DOHH2 (cell line): Measurements from ENCODE around the gene HAPSTR1.
"Not testable (repeated sequence)": the region's sequence is repeated elsewhere in the genome, so short reads cannot be mapped to it uniquely, and the experiment has no call there.

Experiments used
- H3F3A ChIP-seq: fragments of 200-600 bp; sonication (generic), shearing (Covaris generic); 2 replicates; pipeline ENCODE4 v1.6.0; 2016; ENCODE audit warnings: antibody characterized with exemption, mild to moderate bottlenecking; ENCODE audit not compliant: control insufficient read depth, insufficient read depth
- H3K27ac ChIP-seq: fragments of 200-600 bp; sonication (generic); 2 replicates; pipeline ENCODE4 v1.5.1; 2014; ENCODE audit warnings: low read depth, mild to moderate bottlenecking, low read length, moderate library complexity
- H3K27me3 ChIP-seq: fragments of 200-600 bp; sonication (generic); 2 replicates; pipeline ENCODE4 v1.6.1; 2014; ENCODE audit warnings: mild to moderate bottlenecking, low read length, mixed read lengths; ENCODE audit not compliant: control insufficient read depth
- H3K36me3 ChIP-seq: fragments of 200-600 bp; sonication (generic); 2 replicates; pipeline ENCODE4 v1.6.1; 2014; ENCODE audit warnings: mild to moderate bottlenecking, low read length, moderate library complexity, mixed read lengths; ENCODE audit not compliant: control insufficient read depth
- H3K4me1 ChIP-seq: fragments of 200-600 bp; sonication (generic); 2 replicates; pipeline ENCODE4 v1.6.1; 2014; ENCODE audit warnings: mild to moderate bottlenecking, low read length, mixed read lengths; ENCODE audit not compliant: control insufficient read depth
- H3K4me2 ChIP-seq: fragments of 200-600 bp; sonication (generic); 2 replicates; pipeline ENCODE4 v1.6.0; 2014; ENCODE audit warnings: mild to moderate bottlenecking, low read length, moderate library complexity
- H3K4me3 ChIP-seq: fragments of 200-600 bp; sonication (generic); 2 replicates; pipeline ENCODE4 v1.5.1; 2014; ENCODE audit warnings: mild to moderate bottlenecking, low read length, mixed read lengths
- H3K79me2 ChIP-seq: fragments of 200-600 bp; sonication (generic); 2 replicates; pipeline ENCODE4 v1.6.1; 2014; ENCODE audit warnings: mild to moderate bottlenecking, low read length, mixed read lengths; ENCODE audit not compliant: control insufficient read depth
- H3K9me2 ChIP-seq: fragments of 200-600 bp; sonication (generic); replicated peaks from 2 replicates; pipeline ENCODE4 v1.6.1; 2014; ENCODE audit warnings: mild to moderate bottlenecking, low read length, mixed read lengths; ENCODE audit not compliant: control insufficient read depth
- H3K9me3 ChIP-seq: fragments of 200-600 bp; sonication (generic); 2 replicates; pipeline ENCODE4 v1.6.1; 2014; ENCODE audit warnings: antibody characterized with exemption, low read length, mixed read lengths; ENCODE audit not compliant: control insufficient read depth, insufficient read depth
- H4K20me1 ChIP-seq: fragments of 200-600 bp; sonication (generic); 2 replicates; pipeline ENCODE4 v1.6.0; 2014; ENCODE audit warnings: low read depth, mild to moderate bottlenecking, antibody characterized with exemption, low read length, moderate library complexity; ENCODE audit not compliant: control insufficient read depth, insufficient read depth
- EZH2phosphoT487 ChIP-seq: fragments of 200-600 bp; sonication (generic); IDR thresholded peaks from 2 replicates; pipeline ENCODE4 v1.6.1; 2017; ENCODE audit warnings: borderline replicate concordance, mild to moderate bottlenecking, antibody characterized with exemption, low read length, moderate library complexity, mixed read lengths
- TF ChIP-seq, protein P1 (sequence below): fragments of 200-600 bp; sonication (generic); IDR thresholded peaks from one replicate; pipeline ENCODE4 v1.5.1; 2014; ENCODE audit warnings: antibody characterized with exemption, mild to moderate bottlenecking, low read depth, low read length; ENCODE audit not compliant: poor library complexity, severe bottlenecking

HAPSTR1 gene

GRCh38 chr16:9072806-9073341 lies 18.6 kb upstream of the HAPSTR1 start:
- no peaks in the 10 kb centered on the region for H3K36me3 ChIP-seq
- no peak overlapping the region for H3K27ac ChIP-seq
- peaks cover 24% of the 10 kb centered on the region for H3K4me1 ChIP-seq
- peaks cover 5% of the 10 kb centered on the region; the same call in 1 of the 2 replicates for H3F3A ChIP-seq
- no peaks in the 10 kb centered on the region for H4K20me1 ChIP-seq
- H3K9me3 ChIP-seq, result no peaks in the 10 kb centered on the region
- no peaks in the 10 kb centered on the region for H3K79me2 ChIP-seq
- H3K4me3 ChIP-seq, result no peak overlapping the region
- H3K27me3 ChIP-seq, result no peaks in the 10 kb centered on the region
- H3K9me2 ChIP-seq, result no peaks in the 10 kb centered on the region
- TF ChIP-seq, protein P1, sequence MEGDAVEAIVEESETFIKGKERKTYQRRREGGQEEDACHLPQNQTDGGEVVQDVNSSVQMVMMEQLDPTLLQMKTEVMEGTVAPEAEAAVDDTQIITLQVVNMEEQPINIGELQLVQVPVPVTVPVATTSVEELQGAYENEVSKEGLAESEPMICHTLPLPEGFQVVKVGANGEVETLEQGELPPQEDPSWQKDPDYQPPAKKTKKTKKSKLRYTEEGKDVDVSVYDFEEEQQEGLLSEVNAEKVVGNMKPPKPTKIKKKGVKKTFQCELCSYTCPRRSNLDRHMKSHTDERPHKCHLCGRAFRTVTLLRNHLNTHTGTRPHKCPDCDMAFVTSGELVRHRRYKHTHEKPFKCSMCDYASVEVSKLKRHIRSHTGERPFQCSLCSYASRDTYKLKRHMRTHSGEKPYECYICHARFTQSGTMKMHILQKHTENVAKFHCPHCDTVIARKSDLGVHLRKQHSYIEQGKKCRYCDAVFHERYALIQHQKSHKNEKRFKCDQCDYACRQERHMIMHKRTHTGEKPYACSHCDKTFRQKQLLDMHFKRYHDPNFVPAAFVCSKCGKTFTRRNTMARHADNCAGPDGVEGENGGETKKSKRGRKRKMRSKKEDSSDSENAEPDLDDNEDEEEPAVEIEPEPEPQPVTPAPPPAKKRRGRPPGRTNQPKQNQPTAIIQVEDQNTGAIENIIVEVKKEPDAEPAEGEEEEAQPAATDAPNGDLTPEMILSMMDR, result no peak
- TF ChIP-seq EZH2phosphoT487, result no peak
- no peak overlapping the region for H3K4me2 ChIP-seq

- Histone ChIP-seq H3F3A (peaks cover 5% of the 10 kb centered on the region; the same call in 1 of the 2 replicates), H3K9me3 (no peaks in the 10 kb centered on the region), H3K27ac (no peak overlapping the region), H3K36me3 (no peaks in the 10 kb centered on the region), H3K4me1 (peaks cover 41% of the 10 kb centered on the region), H3K4me3 (no peak overlapping the region), H4K20me1 (no peaks in the 10 kb centered on the region), H3K79me2 (no peaks in the 10 kb centered on the region), H3K27me3 (no peaks in the 10 kb centered on the region), H3K4me2 (no peak overlapping the region), H3K9me2 (no peaks in the 10 kb centered on the region)
- TF ChIP-seq, protein P1, result no peak
- TF ChIP-seq EZH2phosphoT487, result no peak
Observed at GRCh38 chr16:9075299-9076071, 16.0 kb upstream of the HAPSTR1 start.

DNA sequence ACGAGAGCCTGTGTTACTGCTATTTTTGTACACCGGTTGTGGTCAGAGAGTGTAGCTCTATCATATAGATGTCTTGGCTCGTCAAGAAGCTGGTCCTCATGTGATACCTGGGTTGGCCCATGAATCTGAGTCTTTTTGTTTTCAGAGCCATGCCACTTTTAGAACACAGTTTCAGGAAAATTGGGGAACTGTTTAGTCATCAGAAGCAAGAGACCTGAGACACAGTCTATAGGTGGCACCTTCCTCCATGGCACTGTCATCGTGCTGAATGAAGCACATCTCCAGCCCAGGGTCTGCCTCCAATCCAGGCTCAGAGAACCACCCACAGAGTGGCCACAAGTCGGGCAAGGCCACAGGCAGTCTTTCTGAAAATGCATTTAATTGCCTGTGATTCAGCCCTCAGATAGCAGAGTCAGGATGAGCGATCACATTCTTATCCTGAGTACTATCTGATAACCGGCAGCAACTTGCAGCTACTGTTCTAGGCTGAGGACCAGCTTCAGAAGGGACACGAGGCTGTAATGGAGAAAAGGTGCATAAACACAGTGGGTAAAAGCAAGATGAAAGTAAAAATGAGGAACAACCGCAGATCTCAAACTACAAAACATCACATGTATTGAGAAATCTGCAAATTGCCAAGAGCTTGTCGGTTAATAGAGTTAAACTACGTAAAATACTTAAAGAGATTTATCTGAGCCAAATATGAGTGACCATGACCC lies 14.2 kb upstream of the HAPSTR1 start:
- Histone ChIP-seq H3F3A (peaks cover 9% of the 10 kb centered on the region; the same call in 1 of the 2 replicates), H3K4me1 (peaks cover 44% of the 10 kb centered on the region), H3K79me2 (no peaks in the 10 kb centered on the region), H4K20me1 (no peaks in the 10 kb centered on the region), H3K4me3 (peak overlapping the region; percentile 27), H3K36me3 (no peaks in the 10 kb centered on the region), H3K4me2 (peak overlapping the region; percentile 47), H3K27me3 (no peaks in the 10 kb centered on the region), H3K27ac (peak overlapping the region; percentile 22), H3K9me3 (no peaks in the 10 kb centered on the region), H3K9me2 (no peaks in the 10 kb centered on the region)
- TF ChIP-seq EZH2phosphoT487, result no peak
- TF ChIP-seq, protein P1, result no peak

DNA sequence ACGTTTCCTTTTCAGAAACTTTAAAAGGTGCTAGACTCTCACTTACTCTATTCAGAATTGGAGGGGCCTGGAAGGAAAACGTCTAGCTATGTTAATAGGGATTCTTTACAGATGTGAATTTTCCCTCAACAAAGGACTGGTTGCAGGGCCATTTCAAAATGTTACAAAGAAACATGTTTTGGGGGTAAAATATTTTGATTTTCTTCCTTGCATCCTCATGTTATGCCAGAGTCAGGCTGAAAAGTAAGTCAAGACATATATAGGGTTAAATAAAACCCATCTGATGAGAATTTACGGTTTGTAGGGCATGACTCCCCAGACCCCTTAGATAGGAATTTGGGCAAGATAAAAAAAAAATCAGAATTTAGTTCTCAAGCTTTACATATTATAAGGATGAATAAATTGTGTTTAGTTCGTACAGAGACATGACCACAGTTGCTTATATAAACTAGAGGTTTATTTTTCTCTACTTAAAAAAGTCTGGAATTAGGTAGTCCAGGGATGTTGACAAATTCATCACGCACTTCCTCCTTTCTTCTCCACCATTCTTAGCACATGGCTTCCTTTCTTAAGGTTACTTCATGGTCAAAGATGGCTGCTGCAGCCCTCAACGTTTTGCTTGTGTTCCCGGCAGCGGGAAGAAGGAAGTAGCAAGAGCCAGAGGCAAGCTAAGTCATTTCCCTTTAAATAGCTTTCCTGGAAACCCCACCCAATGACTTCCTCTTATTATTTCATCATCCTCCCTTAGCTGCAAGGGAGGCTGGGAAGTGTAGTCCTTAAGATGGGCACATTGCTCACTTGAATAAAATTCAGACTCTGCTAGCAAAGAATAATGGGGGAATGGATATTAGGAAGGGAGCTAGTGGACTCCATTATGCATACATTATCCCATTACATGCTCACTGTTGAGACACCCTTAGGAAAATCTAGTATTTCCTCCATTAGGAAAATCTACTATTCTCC lies 12.7 kb upstream of the HAPSTR1 start:
- H4K20me1 ChIP-seq, H3K79me2 ChIP-seq, H3K36me3 ChIP-seq, H3K9me3 ChIP-seq, H3K9me2 ChIP-seq, H3K27me3 ChIP-seq, H3F3A ChIP-seq: not testable (repeated sequence)
- Histone ChIP-seq H3K4me3 (peak overlapping the region; percentile 32; the same call in 1 of the 2 replicates), H3K4me2 (peak overlapping the region; percentile 31), H3K4me1 (peaks cover 38% of the 10 kb centered on the region), H3K27ac (peak overlapping the region; percentile 28)
